Measurements from ENCODE around the gene KLC3.

DNA sequence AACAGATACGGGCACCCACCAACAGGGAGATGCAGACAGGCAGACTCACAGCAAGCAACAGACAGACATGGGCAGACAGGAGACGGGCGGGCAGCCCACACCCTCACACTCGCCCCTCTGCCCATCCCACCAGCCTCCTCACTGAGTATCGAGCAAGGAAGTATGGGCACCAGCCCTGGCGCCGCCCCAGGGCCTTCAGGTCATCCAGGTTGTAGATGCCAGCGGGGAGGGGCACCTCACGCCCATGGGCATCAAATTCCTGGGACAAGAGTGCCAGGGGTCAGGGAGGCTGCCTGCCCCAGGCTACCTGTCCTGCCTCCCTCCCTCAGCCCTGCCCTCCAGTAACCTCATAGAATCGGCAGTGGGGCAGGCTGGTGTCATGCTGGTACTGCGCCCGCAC lies 24.1 kb downstream of the KLC3 start:
- TF ChIP-seq CTCF (IDR thresholded peaks at IDR 0.05), result no peak
- TF ChIP-seq POLR2A (IDR thresholded peaks at IDR 0.05), result no peak
